ENCODE data around the gene CMIP.

The CMIP gene

GRCh38 chr16:81547194-81547938 lies 102.8 kb downstream of the CMIP start:
- TF ChIP-seq CTCF (IDR thresholded peaks at IDR 0.05; ENCODE audit: low read depth, low read length, missing control alignments), result no peak
- Histone ChIP-seq H3K27ac (no peak overlapping the region), H3K36me3 (replicated peaks) (no peaks in the 10 kb centered on the region), H3K27me3 (replicated peaks) (no peaks in the 10 kb centered on the region), H3K4me3 (ENCODE audit: low read depth, low read length) (no peak overlapping the region)
- DNase-seq, result no peak
- in situ Hi-C loops (cut with HindIII; ENCODE audit: low pct_ligation_motif_present, low sequenced_read_pairs), result no loop called here

- no peak for TF ChIP-seq CTCF (IDR thresholded peaks at IDR 0.05; ENCODE audit: low read depth, low read length, missing control alignments)
- no peak overlapping the region for H3K4me3 ChIP-seq (ENCODE audit: low read depth, low read length)
- in situ Hi-C loops (cut with HindIII; ENCODE audit: low pct_ligation_motif_present, low sequenced_read_pairs), result no loop called here
- no peak overlapping the region for H3K27ac ChIP-seq
- H3K36me3 ChIP-seq (replicated peaks), result no peaks in the 10 kb centered on the region
- DNase-seq, result no peak
- H3K27me3 ChIP-seq (replicated peaks), result no peaks in the 10 kb centered on the region
These were observed 103.3 kb downstream of the CMIP start for GRCh38 chr16:81547939-81548216.

GRCh38 chr16:81548551-81548875 lies 103.9 kb downstream of the CMIP start:
- in situ Hi-C loops (cut with HindIII; ENCODE audit: low pct_ligation_motif_present, low sequenced_read_pairs), result no loop called here
- no peak overlapping the region for H3K4me3 ChIP-seq (ENCODE audit: low read depth, low read length)
- no peak for DNase-seq
- no peaks in the 10 kb centered on the region for H3K36me3 ChIP-seq (replicated peaks)
- TF ChIP-seq CTCF (IDR thresholded peaks at IDR 0.05; ENCODE audit: low read depth, low read length, missing control alignments), result no peak
- H3K27ac ChIP-seq, result no peak overlapping the region
- no peaks in the 10 kb centered on the region for H3K27me3 ChIP-seq (replicated peaks)

GRCh38 chr16:81548876-81549546 lies 104.4 kb downstream of the CMIP start:
- in situ Hi-C loops (cut with HindIII; ENCODE audit: low pct_ligation_motif_present, low sequenced_read_pairs), result no loop called here
- no peak for TF ChIP-seq CTCF (IDR thresholded peaks at IDR 0.05; ENCODE audit: low read depth, low read length, missing control alignments)
- Histone ChIP-seq H3K36me3 (replicated peaks) (no peaks in the 10 kb centered on the region), H3K27me3 (replicated peaks) (no peaks in the 10 kb centered on the region), H3K27ac (no peak overlapping the region), H3K4me3 (ENCODE audit: low read depth, low read length) (no peak overlapping the region)
- DNase-seq, result no peak

- DNase-seq, result no peak
- no peak for TF ChIP-seq CTCF (IDR thresholded peaks at IDR 0.05; ENCODE audit: low read depth, low read length, missing control alignments)
- H3K36me3 ChIP-seq (replicated peaks), result no peaks in the 10 kb centered on the region
- no peak overlapping the region for H3K4me3 ChIP-seq (ENCODE audit: low read depth, low read length)
- H3K27me3 ChIP-seq (replicated peaks), result no peaks in the 10 kb centered on the region
- no peak overlapping the region for H3K27ac ChIP-seq
- in situ Hi-C loops (cut with HindIII; ENCODE audit: low pct_ligation_motif_present, low sequenced_read_pairs), result no loop called here
These were observed 105.2 kb downstream of the CMIP start for GRCh38 chr16:81549547-81550431.
